GM19395 (cell line): ENCODE data around the gene NR2E3.
"Not testable (repeated sequence)": the region's sequence is repeated elsewhere in the genome, so short reads cannot be mapped to it uniquely, and the experiment has no call there.

Experiments
- ATAC-seq: cut with Tn5 transposase; IDR thresholded peaks from one replicate; pipeline ENCODE4 v1.9.1; 2021; ENCODE audit warnings: mild to moderate bottlenecking, moderate library complexity; ENCODE audit not compliant: unreplicated experiment

Gene NR2E3

DNA sequence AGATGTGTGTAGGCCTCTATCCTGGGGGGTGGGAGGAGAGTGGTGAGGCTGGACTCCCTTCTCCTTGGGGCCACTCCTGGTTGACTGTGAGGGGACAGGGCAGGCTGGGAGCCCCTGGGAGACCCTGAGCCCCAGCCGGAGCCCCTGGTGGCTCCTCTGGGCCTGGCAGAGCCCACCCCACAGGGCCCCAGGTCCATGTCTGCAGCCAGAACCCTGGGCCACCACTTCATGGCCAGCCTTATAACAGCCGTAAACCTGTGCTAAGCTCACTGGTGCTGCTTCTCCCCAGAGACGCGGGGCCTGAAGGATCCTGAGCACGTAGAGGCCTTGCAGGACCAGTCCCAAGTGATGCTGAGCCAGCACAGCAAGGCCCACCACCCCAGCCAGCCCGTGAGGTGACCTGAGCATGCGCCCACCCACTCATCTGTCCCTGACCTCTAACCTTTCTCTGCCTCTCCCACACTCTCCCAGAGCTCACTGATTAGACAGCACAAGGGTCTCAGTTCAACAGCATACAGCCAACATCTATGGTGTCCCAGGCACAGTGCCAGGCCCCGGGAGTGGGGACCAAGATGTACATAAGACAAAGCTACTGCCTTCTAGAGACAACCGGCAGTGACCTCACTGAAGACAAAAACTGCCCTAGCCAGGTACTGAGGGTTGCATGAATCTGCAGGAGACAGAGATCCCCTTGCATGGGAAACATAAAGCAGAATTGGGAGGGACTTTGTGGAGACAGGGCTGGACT lies 3.5 kb downstream of the NR2E3 start:
- ATAC-seq: no peak

DNA sequence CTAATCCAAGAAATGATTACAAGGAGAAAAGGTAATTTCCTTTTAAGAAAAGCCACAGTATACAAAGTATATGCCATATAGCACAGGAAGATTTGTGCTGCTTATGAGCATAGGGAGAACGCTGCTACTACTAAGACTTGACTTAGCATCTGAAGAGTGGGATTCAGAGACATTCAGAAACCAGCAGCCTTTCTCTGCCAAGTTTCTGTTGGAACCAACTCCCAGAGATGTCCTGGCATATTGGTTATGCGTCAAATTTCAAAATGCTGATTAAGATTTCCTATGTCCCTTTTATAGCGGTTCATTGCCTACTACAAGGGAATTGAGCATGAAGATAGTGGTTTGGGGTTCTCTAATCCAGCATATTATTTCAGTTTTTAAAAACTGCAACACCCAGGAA lies 4.9 kb downstream of the NR2E3 start:
- ATAC-seq: no peak

DNA sequence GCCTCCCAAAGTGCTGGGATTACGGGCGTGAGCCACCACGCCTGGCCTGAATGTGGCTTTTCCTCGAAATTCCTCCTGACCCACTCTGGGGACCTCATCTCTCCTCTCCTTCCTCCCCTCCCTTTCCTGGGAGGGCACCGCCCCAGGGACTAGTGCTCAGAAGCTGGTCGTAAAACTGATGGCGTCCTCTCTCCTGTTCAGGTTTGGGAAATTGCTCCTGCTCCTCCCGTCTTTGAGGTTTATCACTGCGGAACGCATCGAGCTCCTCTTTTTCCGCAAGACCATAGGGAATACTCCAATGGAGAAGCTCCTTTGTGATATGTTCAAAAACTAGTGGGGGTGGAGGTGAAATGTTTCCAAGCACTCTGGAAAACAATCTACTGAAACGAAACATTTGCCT lies 7.0 kb downstream of the NR2E3 start:
- ATAC-seq: no peak

DNA sequence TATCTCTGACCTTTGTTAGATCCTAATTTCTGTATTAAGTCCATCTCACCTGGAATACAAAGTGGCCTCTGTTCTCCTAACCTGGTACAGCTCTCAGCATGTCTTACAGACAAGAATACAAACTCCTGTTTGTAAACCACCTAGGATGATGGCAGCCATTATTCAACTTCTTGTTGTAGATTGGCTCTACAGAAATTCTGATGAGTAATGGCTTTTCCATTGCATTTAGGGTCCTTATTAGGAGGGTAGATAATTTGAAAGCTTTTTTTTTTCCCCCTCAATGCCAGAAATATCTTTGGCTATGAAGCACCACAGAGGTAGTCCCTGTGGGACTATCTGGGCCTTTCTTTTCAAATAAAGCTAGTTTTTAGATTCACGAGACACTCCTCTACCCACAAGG lies 9.8 kb downstream of the NR2E3 start:
- ATAC-seq: no peak

- no peak for ATAC-seq
Measured at GRCh38 chr15:71821547-71822129, 11.3 kb downstream of the NR2E3 start.

- no peak for ATAC-seq
Measured at GRCh38 chr15:71822890-71823630, 12.7 kb downstream of the NR2E3 start.

- no peak for ATAC-seq
Measured at GRCh38 chr15:71823801-71824200, 13.4 kb downstream of the NR2E3 start.

GRCh38 chr15:71825021-71825730 lies 14.8 kb downstream of the NR2E3 start:
- ATAC-seq: no peak

- ATAC-seq: no peak
Measured at GRCh38 chr15:71826196-71826595, 15.8 kb downstream of the NR2E3 start.

DNA sequence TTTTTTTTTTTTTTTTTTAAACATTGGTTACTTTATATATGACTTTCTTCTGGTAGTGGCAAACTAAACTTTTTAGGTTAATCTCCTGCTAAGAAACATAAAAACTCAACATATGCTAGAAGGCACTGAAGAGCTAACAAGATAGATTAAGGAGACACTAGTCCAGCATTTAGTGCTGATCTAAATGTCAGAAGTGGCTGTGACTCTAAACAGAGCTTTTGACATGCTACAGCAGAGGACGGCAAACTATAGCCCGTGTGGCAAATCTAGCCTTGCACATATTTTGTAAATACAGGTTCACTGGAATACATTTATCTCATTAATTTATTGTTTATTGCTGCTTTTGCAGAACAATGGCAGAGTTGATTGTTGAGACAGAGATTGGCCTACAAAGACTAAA lies 20.6 kb downstream of the NR2E3 start:
- ATAC-seq: no peak

DNA sequence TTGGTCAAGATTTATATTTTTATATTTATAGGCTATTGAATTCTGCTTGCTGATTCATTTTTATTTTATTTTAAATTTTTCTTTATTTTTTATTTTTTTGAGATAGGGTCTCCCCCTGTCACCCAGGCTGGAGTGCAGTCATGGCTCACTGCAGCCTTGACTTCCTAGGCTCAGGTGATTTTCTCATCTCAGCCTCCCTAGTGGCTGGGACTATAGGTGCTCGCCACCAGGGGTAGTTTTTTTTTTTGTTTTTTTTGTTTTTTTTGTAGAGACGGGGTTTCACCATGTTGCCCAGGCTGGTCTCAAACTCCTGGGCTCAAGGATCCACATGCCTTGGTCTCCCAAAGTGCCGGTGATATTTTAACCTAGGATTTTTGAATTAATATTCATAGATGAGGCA lies 31.2 kb downstream of the NR2E3 start:
- no peak for ATAC-seq

DNA sequence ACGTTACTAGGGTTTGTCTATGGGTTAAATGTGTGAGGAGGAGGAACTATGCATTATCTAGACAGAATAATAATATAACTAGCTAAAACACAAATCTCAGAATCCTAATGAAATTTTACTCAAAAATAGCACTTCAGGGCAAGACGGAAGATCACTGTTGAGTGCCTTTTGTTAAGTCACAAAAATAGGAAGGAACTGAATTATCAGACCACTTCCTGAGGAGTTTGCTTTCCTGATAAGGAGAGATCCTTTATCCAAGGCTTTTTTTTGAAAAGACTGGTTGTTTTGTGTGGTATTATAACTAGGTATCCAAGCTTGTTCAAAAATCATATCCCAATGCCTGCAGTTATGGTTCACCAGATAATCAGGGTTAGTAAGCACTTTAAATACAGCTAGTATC lies 34.6 kb downstream of the NR2E3 start:
- no peak for ATAC-seq

GRCh38 chr15:71853543-71853942 lies 43.2 kb downstream of the NR2E3 start:
- ATAC-seq: no peak

GRCh38 chr15:71858232-71858631 lies 47.9 kb downstream of the NR2E3 start:
- not testable (repeated sequence) for ATAC-seq
